ENCODE measurements around the gene AFAP1L1. TPM values are rescaled to one million over a fixed set of nuclear protein-coding genes. Genes with fewer than 3 reads are reported as not detected.
A peak's percentile ranks its signal among the peaks of the same experiment; 100 is the strongest.

The AFAP1L1 gene
- total and polyA plus RNA-seq, 9 of the 15 experiments (the other 6 are each of a cell fraction or from before 2014, with no cell fraction given) = 0.01 to 0.12 (median 0.03) TPM; not detected in 4

- TF ChIP-seq, protein P1, sequence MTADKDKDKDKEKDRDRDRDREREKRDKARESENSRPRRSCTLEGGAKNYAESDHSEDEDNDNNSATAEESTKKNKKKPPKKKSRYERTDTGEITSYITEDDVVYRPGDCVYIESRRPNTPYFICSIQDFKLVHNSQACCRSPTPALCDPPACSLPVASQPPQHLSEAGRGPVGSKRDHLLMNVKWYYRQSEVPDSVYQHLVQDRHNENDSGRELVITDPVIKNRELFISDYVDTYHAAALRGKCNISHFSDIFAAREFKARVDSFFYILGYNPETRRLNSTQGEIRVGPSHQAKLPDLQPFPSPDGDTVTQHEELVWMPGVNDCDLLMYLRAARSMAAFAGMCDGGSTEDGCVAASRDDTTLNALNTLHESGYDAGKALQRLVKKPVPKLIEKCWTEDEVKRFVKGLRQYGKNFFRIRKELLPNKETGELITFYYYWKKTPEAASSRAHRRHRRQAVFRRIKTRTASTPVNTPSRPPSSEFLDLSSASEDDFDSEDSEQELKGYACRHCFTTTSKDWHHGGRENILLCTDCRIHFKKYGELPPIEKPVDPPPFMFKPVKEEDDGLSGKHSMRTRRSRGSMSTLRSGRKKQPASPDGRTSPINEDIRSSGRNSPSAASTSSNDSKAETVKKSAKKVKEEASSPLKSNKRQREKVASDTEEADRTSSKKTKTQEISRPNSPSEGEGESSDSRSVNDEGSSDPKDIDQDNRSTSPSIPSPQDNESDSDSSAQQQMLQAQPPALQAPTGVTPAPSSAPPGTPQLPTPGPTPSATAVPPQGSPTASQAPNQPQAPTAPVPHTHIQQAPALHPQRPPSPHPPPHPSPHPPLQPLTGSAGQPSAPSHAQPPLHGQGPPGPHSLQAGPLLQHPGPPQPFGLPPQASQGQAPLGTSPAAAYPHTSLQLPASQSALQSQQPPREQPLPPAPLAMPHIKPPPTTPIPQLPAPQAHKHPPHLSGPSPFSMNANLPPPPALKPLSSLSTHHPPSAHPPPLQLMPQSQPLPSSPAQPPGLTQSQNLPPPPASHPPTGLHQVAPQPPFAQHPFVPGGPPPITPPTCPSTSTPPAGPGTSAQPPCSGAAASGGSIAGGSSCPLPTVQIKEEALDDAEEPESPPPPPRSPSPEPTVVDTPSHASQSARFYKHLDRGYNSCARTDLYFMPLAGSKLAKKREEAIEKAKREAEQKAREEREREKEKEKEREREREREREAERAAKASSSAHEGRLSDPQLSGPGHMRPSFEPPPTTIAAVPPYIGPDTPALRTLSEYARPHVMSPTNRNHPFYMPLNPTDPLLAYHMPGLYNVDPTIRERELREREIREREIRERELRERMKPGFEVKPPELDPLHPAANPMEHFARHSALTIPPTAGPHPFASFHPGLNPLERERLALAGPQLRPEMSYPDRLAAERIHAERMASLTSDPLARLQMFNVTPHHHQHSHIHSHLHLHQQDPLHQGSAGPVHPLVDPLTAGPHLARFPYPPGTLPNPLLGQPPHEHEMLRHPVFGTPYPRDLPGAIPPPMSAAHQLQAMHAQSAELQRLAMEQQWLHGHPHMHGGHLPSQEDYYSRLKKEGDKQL (CRISPR knock-in tag; IDR thresholded peaks at IDR 0.05; ENCODE audit: borderline replicate concordance) = no peak
- TF ChIP-seq, protein P2, sequence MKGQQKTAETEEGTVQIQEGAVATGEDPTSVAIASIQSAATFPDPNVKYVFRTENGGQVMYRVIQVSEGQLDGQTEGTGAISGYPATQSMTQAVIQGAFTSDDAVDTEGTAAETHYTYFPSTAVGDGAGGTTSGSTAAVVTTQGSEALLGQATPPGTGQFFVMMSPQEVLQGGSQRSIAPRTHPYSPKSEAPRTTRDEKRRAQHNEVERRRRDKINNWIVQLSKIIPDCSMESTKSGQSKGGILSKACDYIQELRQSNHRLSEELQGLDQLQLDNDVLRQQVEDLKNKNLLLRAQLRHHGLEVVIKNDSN (CRISPR knock-in tag; IDR thresholded peaks at IDR 0.05) = 0 out of 2 replicates have a peak, but pooled peaks have one; percentile 6
- TF ChIP-seq ZNF77 (CRISPR knock-in tag; IDR thresholded peaks at IDR 0.05) = no peak
- no peak for TF ChIP-seq TARDBP (IDR thresholded peaks at IDR 0.05)
- TF ChIP-seq CAMTA2 (CRISPR knock-in tag; conservative IDR thresholded peaks at IDR 0.05) = no peak
- TF ChIP-seq DACH1 (IDR thresholded peaks at IDR 0.05; ENCODE audit: partially characterized antibody) = no peak
- peak in 1 of 2 experiments; percentile 59; a peak in 1 of 4 replicates for TF ChIP-seq KDM1A (IDR thresholded peaks at IDR 0.05)
- no peak for TF ChIP-seq NCOA4 (IDR thresholded peaks at IDR 0.05; ENCODE audit: partially characterized antibody)
- peak; percentile 14; the same call in 1 of the 2 replicates for TF ChIP-seq CEBPG (CRISPR knock-in tag; IDR thresholded peaks at IDR 0.05)
- no peak for TF ChIP-seq CEBPG (tag; conservative IDR thresholded peaks at IDR 0.05 in 1 of 2, IDR thresholded peaks at IDR 0.05 in 1 of 2)
- no peak for TF ChIP-seq CTBP1 (IDR thresholded peaks at IDR 0.05; ENCODE audit: borderline replicate concordance)
- TF ChIP-seq FOXK1 (CRISPR knock-in tag; IDR thresholded peaks at IDR 0.05; ENCODE audit: borderline replicate concordance) = no peak
- TF ChIP-seq BACH1 (tag; IDR thresholded peaks at IDR 0.05) = no peak
- TF ChIP-seq GABPA (tag; conservative IDR thresholded peaks at IDR 0.05; ENCODE audit: low read depth) = no peak
- no peak for TF ChIP-seq TEAD2 (tag; IDR thresholded peaks at IDR 0.05)
- peak; percentile 80 for TF ChIP-seq RBM25 (IDR thresholded peaks at IDR 0.05; ENCODE audit: low read depth, low read length, severe bottlenecking)
- no peak for TF ChIP-seq HMBOX1 (IDR thresholded peaks at IDR 0.05)
- no peak for TF ChIP-seq SAP30 (IDR thresholded peaks at IDR 0.05; ENCODE audit: borderline replicate concordance, insufficient read depth, low read depth, low read length, poor library complexity, severe bottlenecking)
- TF ChIP-seq TBP (optimal IDR thresholded peaks at IDR 0.05; ENCODE audit: low read depth, low read length) = no peak
- TF ChIP-seq, protein P3, sequence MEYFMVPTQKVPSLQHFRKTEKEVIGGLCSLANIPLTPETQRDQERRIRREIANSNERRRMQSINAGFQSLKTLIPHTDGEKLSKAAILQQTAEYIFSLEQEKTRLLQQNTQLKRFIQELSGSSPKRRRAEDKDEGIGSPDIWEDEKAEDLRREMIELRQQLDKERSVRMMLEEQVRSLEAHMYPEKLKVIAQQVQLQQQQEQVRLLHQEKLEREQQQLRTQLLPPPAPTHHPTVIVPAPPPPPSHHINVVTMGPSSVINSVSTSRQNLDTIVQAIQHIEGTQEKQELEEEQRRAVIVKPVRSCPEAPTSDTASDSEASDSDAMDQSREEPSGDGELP (CRISPR knock-in tag; IDR thresholded peaks at IDR 0.05; ENCODE audit: borderline replicate concordance) = no peak
- TF ChIP-seq TCF3 (CRISPR knock-in tag; IDR thresholded peaks at IDR 0.05) = no peak
- no peak for TF ChIP-seq KAT2B (IDR thresholded peaks at IDR 0.05; ENCODE audit: low read depth, low read length)
These were observed 94.6 kb downstream of the AFAP1L1 start (continued) for GRCh38 chr5:149366169-149366729.

Measured in K562 (cell line).